ENCODE results near the gene SPACA6. TPM values are rescaled to one million over a fixed set of nuclear protein-coding genes. Genes with fewer than 3 reads are reported as not detected.

Gene SPACA6
- total RNA-seq, 1 experiment from 2014 or later: 30.3 TPM

DNA sequence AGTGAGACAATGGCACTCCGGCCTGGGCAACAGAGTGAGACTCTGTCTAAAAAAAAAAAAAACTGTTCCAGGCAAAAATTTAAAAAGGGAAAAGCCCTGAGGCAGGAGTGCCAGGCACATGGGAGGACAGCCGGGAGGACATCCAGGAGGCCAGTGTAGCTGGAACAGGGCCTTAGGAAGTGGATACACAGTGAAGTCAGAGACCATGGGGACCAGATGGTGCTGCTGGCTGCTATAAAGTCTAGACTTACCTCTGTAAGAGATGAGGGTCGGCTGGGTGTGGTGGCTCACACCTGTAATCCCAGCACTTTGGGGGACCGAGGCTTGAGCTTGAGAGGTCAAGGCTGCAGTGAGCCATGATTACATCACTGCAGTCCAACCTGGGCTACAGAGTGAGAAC lies 15.7 kb downstream of the SPACA6 start:
- peaks cover 14% of the 10 kb centered on the region for H3K27me3 Mint-ChIP-seq (ENCODE audit: unreplicated experiment)
- peaks cover 67% of the 10 kb centered on the region for H3K36me3 Mint-ChIP-seq (ENCODE audit: insufficient read depth, unreplicated experiment)
- peaks cover 5% of the 10 kb centered on the region for H3K9me3 Mint-ChIP-seq (ENCODE audit: low read depth, unreplicated experiment)
- peaks cover 17% of the 10 kb centered on the region for H3K4me1 Mint-ChIP-seq (ENCODE audit: low read depth, unreplicated experiment)
- no TSS peak for BruUV-seq (replicated peaks)
- CTCF ChIA-PET: interaction anchor here (0.7 to 0.8 kb wide), 2 partner anchors 9 to 69 kb away, joined by 3 to 4 read pairs; no protein-coding TSS in a partner anchor
- TF ChIP-seq, protein P1, sequence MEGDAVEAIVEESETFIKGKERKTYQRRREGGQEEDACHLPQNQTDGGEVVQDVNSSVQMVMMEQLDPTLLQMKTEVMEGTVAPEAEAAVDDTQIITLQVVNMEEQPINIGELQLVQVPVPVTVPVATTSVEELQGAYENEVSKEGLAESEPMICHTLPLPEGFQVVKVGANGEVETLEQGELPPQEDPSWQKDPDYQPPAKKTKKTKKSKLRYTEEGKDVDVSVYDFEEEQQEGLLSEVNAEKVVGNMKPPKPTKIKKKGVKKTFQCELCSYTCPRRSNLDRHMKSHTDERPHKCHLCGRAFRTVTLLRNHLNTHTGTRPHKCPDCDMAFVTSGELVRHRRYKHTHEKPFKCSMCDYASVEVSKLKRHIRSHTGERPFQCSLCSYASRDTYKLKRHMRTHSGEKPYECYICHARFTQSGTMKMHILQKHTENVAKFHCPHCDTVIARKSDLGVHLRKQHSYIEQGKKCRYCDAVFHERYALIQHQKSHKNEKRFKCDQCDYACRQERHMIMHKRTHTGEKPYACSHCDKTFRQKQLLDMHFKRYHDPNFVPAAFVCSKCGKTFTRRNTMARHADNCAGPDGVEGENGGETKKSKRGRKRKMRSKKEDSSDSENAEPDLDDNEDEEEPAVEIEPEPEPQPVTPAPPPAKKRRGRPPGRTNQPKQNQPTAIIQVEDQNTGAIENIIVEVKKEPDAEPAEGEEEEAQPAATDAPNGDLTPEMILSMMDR (IDR thresholded peaks at IDR 0.05; ENCODE audit: unreplicated experiment): no peak
- intact Hi-C loops (cut with micrococcal nuclease; ENCODE audit: unreplicated experiment): no loop called here
- H3K27ac Mint-ChIP-seq (ENCODE audit: unreplicated experiment): peak overlapping the region; percentile 19
- DNase-seq: no peak
- H3K4me3 Mint-ChIP-seq (ENCODE audit: low read depth, unreplicated experiment): no peak overlapping the region

DNA sequence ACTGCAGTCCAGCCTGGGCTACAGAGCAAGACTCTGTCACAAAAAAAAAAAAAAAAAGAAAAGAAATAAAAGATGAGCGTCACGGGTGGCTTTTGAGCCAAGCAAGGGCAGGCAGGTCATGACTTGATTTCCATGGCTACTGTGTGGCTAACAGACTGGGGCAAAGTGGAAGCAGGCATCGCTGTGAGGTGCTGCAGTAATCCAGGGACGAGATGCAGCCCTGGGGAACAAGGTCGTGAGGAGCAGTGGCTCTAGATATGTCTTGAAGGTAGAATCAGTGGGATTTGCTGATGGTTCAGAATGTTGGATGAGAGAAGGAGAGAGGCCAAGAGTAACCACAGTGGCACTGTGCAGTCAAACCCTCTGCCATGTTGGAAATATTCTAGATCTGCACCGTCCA lies 16.4 kb downstream of the SPACA6 start:
- Mint-ChIP-seq H3K27me3 (ENCODE audit: unreplicated experiment) (peaks cover 15% of the 10 kb centered on the region), H3K4me3 (ENCODE audit: low read depth, unreplicated experiment) (no peak overlapping the region), H3K36me3 (ENCODE audit: insufficient read depth, unreplicated experiment) (peaks cover 61% of the 10 kb centered on the region), H3K27ac (ENCODE audit: unreplicated experiment) (no peak overlapping the region), H3K4me1 (ENCODE audit: low read depth, unreplicated experiment) (peaks cover 17% of the 10 kb centered on the region), H3K9me3 (ENCODE audit: low read depth, unreplicated experiment) (peaks cover 5% of the 10 kb centered on the region)
- no TSS peak for BruUV-seq (replicated peaks)
- TF ChIP-seq, protein P1 (IDR thresholded peaks at IDR 0.05; ENCODE audit: unreplicated experiment): no peak
- DNase-seq: no peak
- intact Hi-C loops (cut with micrococcal nuclease; ENCODE audit: unreplicated experiment): no loop called here
- CTCF ChIA-PET: interaction anchor here (0.8 kb wide), 1 partner anchor 9 kb away, joined by 3 read pairs; no protein-coding TSS in a partner anchor

DNA sequence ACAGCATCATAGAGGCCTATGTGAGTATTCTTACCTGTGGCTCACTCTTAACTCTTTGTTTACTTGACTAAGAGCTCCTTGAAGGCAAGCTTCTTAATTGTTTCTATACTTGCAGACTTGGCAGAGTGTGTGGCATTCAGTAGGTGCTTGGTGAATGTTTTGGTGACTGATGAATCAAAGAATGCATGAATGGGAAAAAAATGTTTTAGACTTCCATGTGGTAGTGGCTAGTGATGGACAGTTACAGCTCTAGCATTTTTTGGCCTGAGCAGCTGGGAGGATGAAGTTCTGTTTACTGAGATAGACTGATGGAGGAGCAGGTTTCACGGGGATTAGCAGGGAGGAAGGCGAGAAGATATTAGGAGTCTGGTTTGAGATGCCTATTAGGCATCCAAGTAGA lies 17.0 kb downstream of the SPACA6 start:
- Mint-ChIP-seq H3K36me3 (ENCODE audit: insufficient read depth, unreplicated experiment) (peaks cover 55% of the 10 kb centered on the region), H3K27ac (ENCODE audit: unreplicated experiment) (no peak overlapping the region), H3K9me3 (ENCODE audit: low read depth, unreplicated experiment) (peaks cover 7% of the 10 kb centered on the region), H3K27me3 (ENCODE audit: unreplicated experiment) (peaks cover 21% of the 10 kb centered on the region), H3K4me1 (ENCODE audit: low read depth, unreplicated experiment) (peaks cover 14% of the 10 kb centered on the region), H3K4me3 (ENCODE audit: low read depth, unreplicated experiment) (no peak overlapping the region)
- no peak for DNase-seq
- intact Hi-C loops (cut with micrococcal nuclease; ENCODE audit: unreplicated experiment): no loop called here
- no TSS peak for BruUV-seq (replicated peaks)
- TF ChIP-seq, protein P1 (IDR thresholded peaks at IDR 0.05; ENCODE audit: unreplicated experiment): no peak
- CTCF ChIA-PET: no interaction called here

DNA sequence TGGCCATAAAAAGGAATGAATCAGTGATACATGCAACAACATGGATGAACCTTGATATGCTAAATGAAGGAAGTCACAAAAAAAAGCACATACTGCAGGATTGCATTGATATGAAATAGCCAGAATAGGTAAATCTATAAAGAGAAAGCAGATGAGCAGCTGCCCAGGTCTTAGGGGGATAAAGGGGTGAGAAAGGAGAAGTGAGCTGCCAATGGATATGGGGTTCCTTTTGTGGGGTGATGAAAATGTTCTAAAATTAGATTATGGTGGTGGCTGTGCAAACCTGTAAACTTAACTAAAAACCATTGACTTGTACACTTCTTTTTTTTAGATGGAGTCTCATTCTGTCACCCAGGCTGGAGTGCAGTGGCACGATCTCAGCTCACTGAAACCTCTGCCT lies 18.6 kb downstream of the SPACA6 start:
- Mint-ChIP-seq H3K9me3 (ENCODE audit: low read depth, unreplicated experiment) (peaks cover 10% of the 10 kb centered on the region), H3K36me3 (ENCODE audit: insufficient read depth, unreplicated experiment) (peaks cover 40% of the 10 kb centered on the region), H3K27ac (ENCODE audit: unreplicated experiment) (no peak overlapping the region), H3K4me3 (ENCODE audit: low read depth, unreplicated experiment) (no peak overlapping the region), H3K27me3 (ENCODE audit: unreplicated experiment) (peaks cover 36% of the 10 kb centered on the region), H3K4me1 (ENCODE audit: low read depth, unreplicated experiment) (peaks cover 2% of the 10 kb centered on the region)
- CTCF ChIA-PET: no interaction called here
- no TSS peak for BruUV-seq (replicated peaks)
- no peak for DNase-seq
- intact Hi-C loops (cut with micrococcal nuclease; ENCODE audit: unreplicated experiment): loop anchor here (1.0 kb wide), 1 partner anchor 67 kb away; no protein-coding TSS in a partner anchor
- TF ChIP-seq, protein P1 (IDR thresholded peaks at IDR 0.05; ENCODE audit: unreplicated experiment): no peak
